Neural progenitor cell (in vitro differentiated cells): ENCODE data around the gene MLX. TPM values are rescaled to one million over a fixed set of nuclear protein-coding genes. Genes with fewer than 3 reads are reported as not detected.

Experiments
- DNase-seq: peaks from one replicate; pipeline ENCODE4 v3.0.0-alpha.2; 2016; ENCODE audit warnings: low spot score
- H2AFZ ChIP-seq: fragments of 200-600 bp; sonication (generic); replicated peaks from 2 replicates; pipeline ENCODE4 v1.6.1; 2016; ENCODE audit warnings: antibody characterized with exemption
- H3F3A ChIP-seq: fragments of 200-600 bp; sonication (generic); 2 replicates; pipeline ENCODE4 v1.6.1; 2016; ENCODE audit warnings: antibody characterized with exemption, low read depth
- H3K27ac ChIP-seq: fragments of 200-600 bp; sonication (generic); 2 replicates; pipeline ENCODE4 v1.5.1; 2016; ENCODE audit warnings: mild to moderate bottlenecking
- H3K27me3 ChIP-seq: fragments of 200-600 bp; sonication (generic); 2 replicates; pipeline ENCODE4 v1.6.1; 2016; ENCODE audit warnings: mild to moderate bottlenecking, moderate library complexity
- H3K36me3 ChIP-seq: fragments of 200-600 bp; sonication (generic); 2 replicates; pipeline ENCODE4 v1.5.1; 2016
- H3K4me1 ChIP-seq: fragments of 200-600 bp; sonication (generic); 2 replicates; pipeline ENCODE4 v1.6.1; 2016; ENCODE audit warnings: mixed run types
- H3K4me2 ChIP-seq: fragments of 200-600 bp; sonication (generic); 2 replicates; pipeline ENCODE4 v1.6.1; 2016
- H3K4me3 ChIP-seq: fragments of 200-600 bp; sonication (generic); 2 replicates; pipeline ENCODE4 v1.5.1; 2016
- H3K79me2 ChIP-seq: fragments of 200-600 bp; sonication (generic); 2 replicates; pipeline ENCODE4 v1.6.1; 2016; ENCODE audit warnings: low read depth
- H3K9ac ChIP-seq: fragments of 200-600 bp; sonication (generic); 2 replicates; pipeline ENCODE4 v1.6.1; 2016
- H3K9me3 ChIP-seq: fragments of 200-600 bp; sonication (generic); 2 replicates; pipeline ENCODE4 v1.5.1; 2016; ENCODE audit warnings: low read depth
- H4K20me1 ChIP-seq: fragments of 200-600 bp; sonication (generic); 2 replicates; pipeline ENCODE4 v1.6.1; 2016; ENCODE audit warnings: low read depth
- H3K27ac Mint-ChIP-seq: 3 replicates; pipeline ENCODE4 v1.8.0; 2021; ENCODE audit warnings: mixed read lengths
- H3K27me3 Mint-ChIP-seq: 2 replicates; pipeline ENCODE4 v1.8.0; 2022; ENCODE audit warnings: low read depth, mild to moderate bottlenecking, inconsistent platforms, moderate library complexity, mixed read lengths; ENCODE audit not compliant: insufficient read depth
- H3K36me3 Mint-ChIP-seq: 3 replicates; pipeline ENCODE4 v1.8.0; 2021; ENCODE audit warnings: mixed read lengths
- H3K4me1 Mint-ChIP-seq: 3 replicates; pipeline ENCODE4 v1.8.0; 2021; ENCODE audit warnings: mixed read lengths
- H3K4me3 Mint-ChIP-seq: 3 replicates; pipeline ENCODE4 v1.8.0; 2021; ENCODE audit warnings: mild to moderate bottlenecking, moderate library complexity, mixed read lengths
- H3K9me3 Mint-ChIP-seq: 3 replicates; pipeline ENCODE4 v1.8.0; 2020; ENCODE audit warnings: mixed read lengths
- CTCF ChIP-seq: fragments of 200-600 bp; sonication (generic); IDR thresholded peaks from 2 replicates; pipeline ENCODE4 v1.5.1; 2017; ENCODE audit warnings: antibody characterized with exemption, mild to moderate bottlenecking
- EZH2 ChIP-seq: fragments of 200-600 bp; sonication (generic); IDR thresholded peaks from 2 replicates; pipeline ENCODE4 v1.6.1; 2017; ENCODE audit warnings: antibody characterized with exemption, mild to moderate bottlenecking, moderate library complexity
- EZH2phosphoT487 ChIP-seq: fragments of 200-600 bp; sonication (generic); IDR thresholded peaks from 2 replicates; pipeline ENCODE4 v1.6.1; 2017; ENCODE audit warnings: antibody characterized with exemption
- total RNA-seq: library from RNA; depleted of rRNA; stranded (reverse); fragments of >200 nt; gene quantifications from 2 replicates; pipeline ENCODE4 v1.2.3, GENCODE V29; 2015; ENCODE audit warnings: low replicate concordance

MLX gene
- total RNA-seq, 1 donor from 2014 or later, result 15.8 TPM

- Histone ChIP-seq H3K4me1 (peaks cover 21% of the 10 kb centered on the region), H3K27me3 (no peaks in the 10 kb centered on the region)
- H3K4me1 Mint-ChIP-seq, result peaks cover 66% of the 10 kb centered on the region
Observed at GRCh38 chr17:42522798-42523278, 44.1 kb upstream of the MLX start.

GRCh38 chr17:42525221-42525620 lies 41.7 kb upstream of the MLX start:
- peaks cover 5% of the 10 kb centered on the region for H3K4me1 ChIP-seq
- Mint-ChIP-seq H3K9me3 (no peaks in the 10 kb centered on the region), H3K4me3 (no peak overlapping the region), H3K27me3 (peaks cover 7% of the 10 kb centered on the region), H3K27ac (no peak overlapping the region), H3K4me1 (peaks cover 50% of the 10 kb centered on the region), H3K36me3 (peaks cover 12% of the 10 kb centered on the region)
- TF ChIP-seq CTCF (no peak), EZH2phosphoT487 (no peak), EZH2 (no peak)
- no peak overlapping the region for H3K9ac ChIP-seq
- no peaks in the 10 kb centered on the region for H3K9me3 ChIP-seq
- H3F3A ChIP-seq, result peaks cover 5% of the 10 kb centered on the region
- no peaks in the 10 kb centered on the region for H4K20me1 ChIP-seq
- H3K79me2 ChIP-seq, result no peaks in the 10 kb centered on the region
- no peak overlapping the region for H3K4me3 ChIP-seq
- H3K27me3 ChIP-seq, result no peaks in the 10 kb centered on the region
- H3K27ac ChIP-seq, result no peak overlapping the region
- no peak overlapping the region for H2AFZ ChIP-seq
- no peak for DNase-seq
- no peak overlapping the region for H3K4me2 ChIP-seq
- no peaks in the 10 kb centered on the region for H3K36me3 ChIP-seq

More at GRCh38 chr17:42522798-42523278, 44.1 kb upstream of the MLX start:
- no peak overlapping the region for H3K4me2 ChIP-seq
- TF ChIP-seq EZH2phosphoT487 (no peak), CTCF (no peak), EZH2 (no peak)
- Mint-ChIP-seq H3K27me3 (peaks cover 8% of the 10 kb centered on the region), H3K4me3 (peak overlapping the region; percentile 48), H3K27ac (peak overlapping the region; percentile 100), H3K36me3 (peaks cover 14% of the 10 kb centered on the region), H3K9me3 (no peaks in the 10 kb centered on the region)
- no peak overlapping the region for H3K27ac ChIP-seq
- no peaks in the 10 kb centered on the region for H4K20me1 ChIP-seq
- H2AFZ ChIP-seq, result no peak overlapping the region
- H3K79me2 ChIP-seq, result no peaks in the 10 kb centered on the region
- peaks cover 17% of the 10 kb centered on the region for H3F3A ChIP-seq
- no peak overlapping the region for H3K4me3 ChIP-seq
- DNase-seq, result no peak
- H3K9me3 ChIP-seq, result no peaks in the 10 kb centered on the region
- H3K36me3 ChIP-seq, result no peaks in the 10 kb centered on the region
- no peak overlapping the region for H3K9ac ChIP-seq

- H2AFZ ChIP-seq, result no peak overlapping the region
- Mint-ChIP-seq H3K9me3 (no peaks in the 10 kb centered on the region), H3K27ac (peak overlapping the region; percentile 86), H3K4me1 (peaks cover 48% of the 10 kb centered on the region), H3K36me3 (peaks cover 12% of the 10 kb centered on the region), H3K27me3 (peaks cover 7% of the 10 kb centered on the region), H3K4me3 (no peak overlapping the region)
- H3K4me1 ChIP-seq, result no peaks in the 10 kb centered on the region
- H3K4me3 ChIP-seq, result no peak overlapping the region
- no peak overlapping the region for H3K4me2 ChIP-seq
- no peak for DNase-seq
- no peaks in the 10 kb centered on the region for H3K36me3 ChIP-seq
- no peak overlapping the region for H3K9ac ChIP-seq
- TF ChIP-seq CTCF (no peak), EZH2phosphoT487 (no peak), EZH2 (no peak)
- no peaks in the 10 kb centered on the region for H3F3A ChIP-seq
- no peaks in the 10 kb centered on the region for H3K9me3 ChIP-seq
- no peak overlapping the region for H3K27ac ChIP-seq
- no peaks in the 10 kb centered on the region for H3K79me2 ChIP-seq
- H3K27me3 ChIP-seq, result peaks cover 3% of the 10 kb centered on the region
- H4K20me1 ChIP-seq, result no peaks in the 10 kb centered on the region
Observed at GRCh38 chr17:42526031-42526444, 40.9 kb upstream of the MLX start.
